Muscle of leg (tissue), 11 donors: Measurements from ENCODE around the gene WWP2. TPM values are rescaled to one million over a fixed set of nuclear protein-coding genes. Genes with fewer than 3 reads are reported as not detected.
A peak's percentile ranks its signal among the peaks of the same experiment; 100 is the strongest.

ENCODE experiments used
- DNase-seq: peaks from one replicate; pipeline ENCODE4 v3.0.0; 2013
- H3K27ac ChIP-seq: one replicate; pipeline ENCODE4 v1.5.1; 2013; ENCODE audit warnings: mild to moderate bottlenecking, low read length, control low read depth
- H3K27me3 ChIP-seq: one replicate; pipeline ENCODE4 v1.6.1; 2013; ENCODE audit warnings: low read length; ENCODE audit not compliant: control insufficient read depth, insufficient read depth
- H3K36me3 ChIP-seq: one replicate; pipeline ENCODE4 v1.6.1; 2013; ENCODE audit warnings: low read length; ENCODE audit not compliant: control insufficient read depth, insufficient read depth
- H3K4me1 ChIP-seq: one replicate; pipeline ENCODE4 v1.6.1; 2013; ENCODE audit warnings: low read length; ENCODE audit not compliant: control insufficient read depth, insufficient read depth
- H3K4me3 ChIP-seq: one replicate; pipeline ENCODE4 v1.5.1; 2013; ENCODE audit warnings: low read length, control low read depth
- H3K9me3 ChIP-seq: replicated peaks from 2 replicates; pipeline ENCODE4 v1.6.1; 2013; ENCODE audit warnings: low read depth, low read length; ENCODE audit not compliant: control insufficient read depth
- WGBS: methylation state at CpG from one replicate; pipeline ENCODE4 v1.1.5; 2013; ENCODE audit warnings: missing lambda C conversion rate; ENCODE audit not compliant: insufficient coverage; 5-methylcytosine and 5-hydroxymethylcytosine counted together
- polyA plus RNA-seq, 8 donors: library from polyadenylated mRNA; unstranded; fragments of 120-200 nt; gene quantifications; one replicate each; pipeline versions ENCODE4 v1.2.1 to v1.2.3, GENCODE V29; 2013; ENCODE audit warnings: inconsistent platforms in 1 of 8, low replicate concordance in 1 of 8; ENCODE audit not compliant: insufficient read length in 8 of 8, insufficient read depth in 1 of 8
- total RNA-seq: library from RNA; stranded (reverse); fragments of 120-200 nt; gene quantifications from one replicate; pipeline ENCODE4 v1.2.4, GENCODE V29; 2013

The WWP2 gene
- total and polyA plus RNA-seq, 9 donors, result 14.3 to 19.7 (median 16.9) TPM

DNA sequence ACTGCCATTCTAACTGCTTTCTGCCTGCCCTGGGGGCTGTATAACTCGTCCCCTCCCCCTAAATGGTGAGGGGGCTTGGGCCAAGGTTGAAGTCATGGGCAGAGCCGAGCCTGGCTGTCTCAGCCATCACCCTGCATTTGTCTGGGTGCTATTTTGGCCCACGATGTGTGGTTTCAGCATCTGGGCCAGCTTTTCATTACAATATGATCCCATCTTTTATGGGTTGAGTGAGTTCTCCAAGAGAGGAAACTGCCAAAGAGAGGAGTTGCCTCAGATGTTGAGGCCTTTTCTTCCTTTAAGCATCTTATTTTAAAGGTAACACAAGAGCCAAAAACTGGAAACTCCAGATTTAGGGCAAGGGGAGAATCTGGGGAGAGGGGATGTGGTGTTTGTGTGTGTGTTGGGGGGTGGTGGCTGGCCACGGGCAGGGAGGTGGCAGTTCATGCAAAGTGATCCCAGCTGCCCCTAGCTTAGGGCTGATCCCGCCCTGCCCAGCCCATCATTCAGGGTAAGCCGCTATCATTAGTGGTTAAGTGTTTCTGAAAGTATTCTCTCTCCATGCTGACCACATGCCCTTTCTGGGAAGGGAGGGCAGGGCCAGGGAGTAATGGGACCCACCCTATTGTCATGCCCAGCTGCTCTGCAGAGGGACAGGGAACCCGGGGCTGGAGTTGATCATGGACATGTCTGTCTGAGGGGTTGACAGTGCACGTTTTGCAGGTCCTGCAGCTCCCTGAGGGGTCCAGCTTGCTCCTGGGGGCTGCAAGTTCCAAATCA is 105.8 kb downstream of the WWP2 start:
- Histone ChIP-seq H3K9me3 (no peaks in the 10 kb centered on the region), H3K4me3 (no peak overlapping the region), H3K36me3 (peaks cover 2% of the 10 kb centered on the region), H3K27ac (peak overlapping the region; percentile 7), H3K4me1 (peaks cover 7% of the 10 kb centered on the region), H3K27me3 (no peaks in the 10 kb centered on the region)
- DNase-seq, result no peak
- WGBS, result 41% methylated on average over 2 of the region's 8 CpGs

DNA sequence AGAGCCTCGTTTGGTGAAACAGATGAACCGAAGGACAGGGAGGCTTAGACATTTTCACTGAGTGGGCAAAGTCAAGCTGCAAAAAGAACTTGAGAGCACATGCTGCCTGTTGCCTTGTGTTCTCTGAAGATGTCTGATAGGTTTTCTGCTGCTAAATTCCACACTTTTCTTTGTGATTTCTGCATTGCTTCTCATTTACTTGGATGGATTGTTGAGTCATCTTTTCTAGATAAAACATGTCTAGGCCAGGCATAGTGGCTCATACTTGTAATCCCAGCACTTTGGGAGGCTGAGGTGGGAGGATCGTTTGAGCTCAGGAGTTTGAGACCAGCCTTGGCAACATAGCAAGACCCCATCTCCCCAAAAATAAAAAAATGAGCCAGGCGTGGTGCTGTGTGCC is 108.6 kb downstream of the WWP2 start:
- no peak for DNase-seq
- Histone ChIP-seq H3K4me3 (no peak overlapping the region), H3K27ac (no peak overlapping the region), H3K27me3 (no peaks in the 10 kb centered on the region), H3K4me1 (peaks cover 7% of the 10 kb centered on the region), H3K9me3 (no peaks in the 10 kb centered on the region), H3K36me3 (peaks cover 6% of the 10 kb centered on the region)
- no CpG with 5 or more reads among the region's 4 CpGs for WGBS

DNA sequence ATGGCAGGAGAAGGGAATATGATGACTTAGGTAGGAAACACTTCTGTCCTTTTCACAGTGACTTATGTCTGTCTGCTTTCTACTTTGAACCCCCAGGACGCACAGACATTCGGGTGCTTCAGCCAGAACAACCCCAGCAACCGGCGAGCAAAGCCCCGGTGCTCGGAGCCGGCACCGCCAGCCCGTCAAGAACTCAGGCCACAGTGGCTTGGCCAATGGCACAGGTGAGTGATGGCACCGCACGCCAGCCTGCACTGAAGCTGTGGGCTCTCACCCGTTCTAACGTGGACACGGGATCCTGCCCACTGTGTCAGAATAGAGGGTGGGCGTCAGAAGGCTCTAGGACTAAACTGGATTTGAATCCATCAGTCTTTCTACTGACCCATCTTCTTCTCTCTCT is 109.6 kb downstream of the WWP2 start:
- H3K9me3 ChIP-seq, result peaks cover 5% of the 10 kb centered on the region
- H3K4me1 ChIP-seq, result peaks cover 7% of the 10 kb centered on the region
- H3K27ac ChIP-seq, result no peak overlapping the region
- DNase-seq, result no peak
- no peaks in the 10 kb centered on the region for H3K27me3 ChIP-seq
- no peak overlapping the region for H3K4me3 ChIP-seq
- WGBS, result 96% methylated on average over 11 of the region's 15 CpGs
- H3K36me3 ChIP-seq, result peaks cover 6% of the 10 kb centered on the region

DNA sequence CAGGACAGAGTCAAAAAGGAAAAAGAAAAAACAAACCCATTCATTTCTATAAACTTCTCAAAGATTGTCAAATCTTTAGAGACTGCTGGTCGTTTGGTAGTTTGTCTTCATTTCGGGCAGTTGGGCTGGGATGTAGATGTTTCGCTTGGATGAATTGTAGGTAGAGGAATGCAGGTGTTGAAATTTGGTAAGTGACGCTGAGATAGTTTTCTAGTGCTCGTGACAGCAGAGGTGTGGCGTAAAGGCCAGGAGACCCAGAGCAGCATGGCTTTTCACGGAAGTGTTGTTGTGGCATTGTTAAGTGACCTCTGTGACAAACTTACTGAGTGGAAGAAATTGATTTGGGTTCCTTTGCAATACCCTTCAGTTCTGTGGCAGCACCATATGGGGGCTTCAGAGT is 110.8 kb downstream of the WWP2 start:
- WGBS, result 87% methylated on average over 6 of the region's 7 CpGs
- H3K27me3 ChIP-seq, result no peaks in the 10 kb centered on the region
- no peak overlapping the region for H3K27ac ChIP-seq
- no peak overlapping the region for H3K4me3 ChIP-seq
- no peak for DNase-seq
- H3K9me3 ChIP-seq, result peaks cover 12% of the 10 kb centered on the region
- peaks cover 9% of the 10 kb centered on the region for H3K36me3 ChIP-seq
- H3K4me1 ChIP-seq, result peaks cover 4% of the 10 kb centered on the region

DNA sequence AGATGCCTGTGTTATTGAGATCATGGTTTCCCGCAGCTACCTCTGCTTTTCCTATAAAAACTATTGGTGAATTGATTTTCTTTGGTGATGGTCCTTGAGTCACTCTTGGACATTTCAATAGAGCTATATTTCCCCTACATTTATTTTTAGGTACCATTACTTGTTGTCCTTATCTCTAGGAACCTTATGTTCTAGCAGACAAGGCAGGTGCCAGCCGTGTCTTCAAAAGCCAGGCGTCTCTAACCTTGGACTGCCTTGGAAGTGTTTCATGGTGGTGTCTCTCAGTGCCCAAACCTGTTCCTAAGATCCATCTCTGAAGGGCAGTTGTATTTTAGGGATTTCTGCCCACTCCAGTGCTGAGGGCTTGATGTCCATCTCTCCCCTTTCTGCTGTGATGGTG is 111.7 kb downstream of the WWP2 start:
- H3K9me3 ChIP-seq, result peaks cover 12% of the 10 kb centered on the region
- no peak overlapping the region for H3K4me3 ChIP-seq
- no peaks in the 10 kb centered on the region for H3K27me3 ChIP-seq
- no peaks in the 10 kb centered on the region for H3K4me1 ChIP-seq
- H3K27ac ChIP-seq, result no peak overlapping the region
- H3K36me3 ChIP-seq, result peaks cover 12% of the 10 kb centered on the region
- no CpG with 5 or more reads among the region's 3 CpGs for WGBS
- no peak for DNase-seq

DNA sequence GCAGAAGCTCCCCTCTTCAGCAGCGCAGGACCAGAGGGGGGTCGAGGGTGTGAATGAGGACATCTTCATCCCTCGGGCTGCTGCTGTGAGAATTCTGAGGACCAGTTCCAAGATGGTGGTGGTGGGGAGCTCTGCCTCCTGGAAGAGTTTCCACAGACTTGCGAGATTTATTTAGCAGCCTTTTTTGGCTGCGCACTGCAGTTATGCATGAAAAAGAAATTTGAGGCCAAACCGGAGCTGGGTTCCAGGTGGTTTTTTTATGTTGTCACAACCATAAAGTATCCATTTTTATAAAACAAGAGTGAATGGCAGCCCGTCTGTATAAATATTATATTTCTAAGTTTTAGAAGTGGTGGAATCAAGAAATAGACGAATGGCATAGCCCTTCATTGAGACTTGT is 112.1 kb downstream of the WWP2 start:
- H3K4me1 ChIP-seq, result no peaks in the 10 kb centered on the region
- WGBS, result 80% methylated on average over 4 of the region's 8 CpGs
- no peak overlapping the region for H3K27ac ChIP-seq
- H3K4me3 ChIP-seq, result no peak overlapping the region
- no peaks in the 10 kb centered on the region for H3K27me3 ChIP-seq
- peaks cover 12% of the 10 kb centered on the region for H3K36me3 ChIP-seq
- peak; percentile 71 for DNase-seq
- H3K9me3 ChIP-seq, result peaks cover 12% of the 10 kb centered on the region

DNA sequence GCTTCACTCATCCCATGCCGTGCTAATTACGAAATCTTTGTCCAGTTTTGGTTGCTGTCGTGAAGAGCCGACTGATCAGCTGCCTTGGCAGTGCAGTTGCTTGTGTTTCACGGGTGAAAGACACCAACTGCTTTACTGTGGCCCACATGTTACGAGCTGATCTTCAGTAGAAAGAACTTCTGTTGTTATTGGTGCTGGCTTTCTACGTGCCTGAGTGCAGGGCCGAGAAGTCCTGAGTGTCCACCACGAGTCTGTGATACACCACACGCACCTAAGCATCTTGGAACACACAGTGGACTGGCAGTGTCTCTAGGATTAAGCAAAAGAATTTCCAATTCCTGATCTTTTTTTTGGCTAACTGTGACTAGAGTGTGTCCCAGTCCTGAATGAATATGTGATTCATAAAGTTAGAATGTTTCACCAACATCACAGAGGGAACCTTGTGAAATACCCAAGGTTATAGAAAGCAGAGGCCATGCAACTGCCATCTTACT is 118.6 kb downstream of the WWP2 start:
- DNase-seq, result peak; percentile 36
- H3K9me3 ChIP-seq, result peaks cover 12% of the 10 kb centered on the region
- no peak overlapping the region for H3K4me3 ChIP-seq
- peaks cover 6% of the 10 kb centered on the region for H3K36me3 ChIP-seq
- H3K27me3 ChIP-seq, result no peaks in the 10 kb centered on the region
- H3K4me1 ChIP-seq, result no peaks in the 10 kb centered on the region
- 88% methylated on average over 7 of the region's 10 CpGs for WGBS
- H3K27ac ChIP-seq, result peak overlapping the region; percentile 5

DNA sequence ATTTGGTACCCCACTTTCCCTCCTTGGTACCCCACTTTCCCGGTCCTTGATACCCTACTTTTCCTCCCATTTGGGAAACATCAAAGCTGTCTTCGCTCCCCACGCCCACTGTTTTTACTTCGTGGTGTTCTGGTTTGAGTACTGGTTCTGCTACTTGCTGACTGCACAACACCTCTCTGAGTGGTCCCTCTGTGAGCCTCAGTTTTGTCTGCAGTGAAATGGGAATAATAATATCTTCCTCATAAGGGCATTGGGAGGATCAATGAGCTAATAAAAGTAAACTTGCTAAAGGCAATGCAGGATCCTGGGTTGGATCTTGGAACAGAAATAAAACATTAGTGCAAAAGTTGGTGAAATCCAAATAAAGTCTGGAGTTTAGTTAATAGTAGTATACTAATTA is 119.0 kb downstream of the WWP2 start:
- WGBS, result 100% methylated on average over 1 of the region's 4 CpGs
- Histone ChIP-seq H3K36me3 (peaks cover 6% of the 10 kb centered on the region), H3K27me3 (no peaks in the 10 kb centered on the region), H3K27ac (peak overlapping the region; percentile 5), H3K9me3 (peaks cover 12% of the 10 kb centered on the region), H3K4me1 (no peaks in the 10 kb centered on the region), H3K4me3 (no peak overlapping the region)
- DNase-seq, result no peak

DNA sequence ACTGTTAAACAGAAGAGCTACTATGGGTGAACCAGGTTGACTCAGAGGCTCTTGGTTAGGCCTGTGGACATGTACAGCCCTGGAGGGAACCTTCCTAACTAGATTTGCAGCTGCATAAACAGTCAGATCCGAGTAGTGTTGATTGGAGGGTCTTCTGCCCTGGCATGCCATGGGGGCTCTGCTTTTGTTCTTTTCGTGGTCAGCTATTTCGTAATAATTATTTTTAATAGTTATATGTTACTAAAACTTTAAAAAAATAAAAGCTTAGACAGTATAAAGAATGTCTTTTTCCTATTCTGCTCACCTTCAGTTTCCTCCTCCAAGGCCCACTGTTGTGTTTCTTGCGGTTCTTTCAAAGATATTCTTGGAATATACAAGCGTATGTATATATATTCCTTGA is 121.6 kb downstream of the WWP2 start:
- no peak for DNase-seq
- H3K27me3 ChIP-seq, result no peaks in the 10 kb centered on the region
- H3K36me3 ChIP-seq, result peaks cover 2% of the 10 kb centered on the region
- H3K27ac ChIP-seq, result no peak overlapping the region
- no CpG with 5 or more reads among the region's 5 CpGs for WGBS
- no peaks in the 10 kb centered on the region for H3K9me3 ChIP-seq
- H3K4me1 ChIP-seq, result no peaks in the 10 kb centered on the region
- H3K4me3 ChIP-seq, result no peak overlapping the region

DNA sequence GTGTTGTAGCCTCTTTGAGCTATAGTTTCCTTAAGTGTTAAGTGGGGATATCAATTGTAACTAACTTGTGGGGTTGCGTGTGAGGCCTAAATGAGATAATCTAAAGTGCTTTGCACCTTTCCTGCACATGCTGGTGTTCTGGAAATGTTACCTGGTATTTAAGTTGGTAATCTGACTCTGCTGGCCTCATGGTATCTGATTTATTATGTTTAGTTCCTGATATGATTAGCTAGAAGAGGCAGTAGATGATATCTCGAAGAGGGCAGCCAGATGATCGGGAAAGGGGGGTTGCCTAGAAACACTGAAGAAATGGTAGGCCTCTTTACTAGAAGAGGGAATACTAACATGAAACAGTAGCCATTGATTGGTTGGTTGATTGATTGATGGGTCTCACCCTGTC is 123.6 kb downstream of the WWP2 start:
- Histone ChIP-seq H3K36me3 (peaks cover 10% of the 10 kb centered on the region), H3K27me3 (no peaks in the 10 kb centered on the region), H3K27ac (no peak overlapping the region), H3K9me3 (no peaks in the 10 kb centered on the region), H3K4me1 (peaks cover 7% of the 10 kb centered on the region), H3K4me3 (no peak overlapping the region)
- DNase-seq, result no peak
- WGBS, result 85% methylated on average over 3 of the region's 3 CpGs
